H1 (cell line): ENCODE measurements around the gene FHDC1. TPM values are rescaled to one million over a fixed set of nuclear protein-coding genes. Genes with fewer than 3 reads are reported as not detected.

Experiments used
- CTCF ChIA-PET: fragments of 300-600 bp; sonication (Branson Sonifier 250); formaldehyde crosslinking; loops from one replicate; lab custom pipeline; 2021; ENCODE audit not compliant: partially characterized antibody; lab: Charles Lee
- POLR2A ChIA-PET: fragments of 300-600 bp; sonication (Branson Sonifier 250); formaldehyde crosslinking; loops from one replicate; lab custom pipeline; 2021; ENCODE audit warnings: inconsistent platforms; ENCODE audit not compliant: partially characterized antibody; lab: Charles Lee
- DNase-seq, 2 experiments: peaks; one replicate each; pipeline versions ENCODE4 v3.0.0 to v3.0.0-alpha.2; 2010 to 2022; ENCODE audit warnings: low spot score in 2 of 2, low read depth in 1 of 2, mixed read lengths in 1 of 2
- FAIRE-seq: peaks from 2 replicates; lab custom pipeline; 2011; peaks lifted over from hg19 to GRCh38; lab: Jason Lieb, UNC
- H2AFZ ChIP-seq: 2 replicates; pipeline ENCODE4 v1.8.1; 2012; ENCODE audit warnings: low read length, inconsistent platforms
- H2AK5ac ChIP-seq: 2 replicates; pipeline ENCODE4 v1.6.1; 2013; ENCODE audit warnings: low read depth, low read length
- H2BK120ac ChIP-seq: replicated peaks from 2 replicates; pipeline ENCODE3; 2013; ENCODE audit warnings: low read depth, low read length, inconsistent platforms
- H2BK12ac ChIP-seq: 2 replicates; pipeline ENCODE4 v1.6.1; 2013; ENCODE audit warnings: low read depth, low read length
- H2BK15ac ChIP-seq: 2 replicates; pipeline ENCODE4 v1.6.1; 2013; ENCODE audit warnings: low read length
- H2BK20ac ChIP-seq: 2 replicates; pipeline ENCODE4 v1.6.1; 2013; ENCODE audit warnings: low read length
- H2BK5ac ChIP-seq: 2 replicates; pipeline ENCODE4 v1.6.1; 2013; ENCODE audit warnings: low read depth, low read length
- H3K14ac ChIP-seq: 2 replicates; pipeline ENCODE4 v1.6.1; 2013; ENCODE audit warnings: inconsistent platforms; ENCODE audit not compliant: insufficient read length
- H3K18ac ChIP-seq: 2 replicates; pipeline ENCODE4 v1.6.1; 2013; ENCODE audit warnings: low read length; ENCODE audit errors: extremely low read depth
- H3K23ac ChIP-seq: 2 replicates; pipeline ENCODE4 v1.6.1; 2013; ENCODE audit warnings: inconsistent platforms; ENCODE audit not compliant: insufficient read length
- H3K23me2 ChIP-seq: 2 replicates; pipeline ENCODE4 v1.6.1; 2013; ENCODE audit warnings: low read depth, low read length
- H3K27ac ChIP-seq: 2 replicates; pipeline ENCODE4 v1.6.1; 2011; ENCODE audit warnings: low read depth, low read length, inconsistent platforms
- H3K27me3 ChIP-seq, 4 experiments: replicated peaks in 1 of 4; 1 replicate in 1 of 4; 2 replicates in 3 of 4; pipeline versions ENCODE4 v1.6.1 to v1.8.1; 2011 to 2013; ENCODE audit warnings: low read length in 3 of 4, mild to moderate bottlenecking in 3 of 4, inconsistent platforms in 2 of 4, mixed read lengths in 2 of 4, moderate library complexity in 1 of 4; ENCODE audit not compliant: control insufficient read depth in 3 of 4, insufficient read depth in 3 of 4; ENCODE audit errors: extremely low read depth in 1 of 4
- H3K36me3 ChIP-seq, 4 experiments: 2 replicates each; pipeline versions ENCODE4 v1.6.1 to v1.8.1; 2011 to 2013; ENCODE audit warnings: mild to moderate bottlenecking in 4 of 4, low read length in 3 of 4, moderate library complexity in 2 of 4, control low read depth in 1 of 4, inconsistent platforms in 1 of 4; ENCODE audit not compliant: insufficient read depth in 4 of 4, control insufficient read depth in 2 of 4
- H3K4ac ChIP-seq: replicated peaks from 2 replicates; pipeline ENCODE3; 2013; ENCODE audit warnings: low read length, low read depth, mixed read lengths, inconsistent platforms; ENCODE audit not compliant: insufficient read length
- H3K4me1 ChIP-seq, 4 experiments: replicated peaks in 1 of 4; 1 replicate in 1 of 4; 2 replicates in 3 of 4; pipeline versions ENCODE4 v1.6.1 to v1.8.1; 2011 to 2013; ENCODE audit warnings: low read length in 3 of 4, inconsistent platforms in 2 of 4, mixed read lengths in 1 of 4; ENCODE audit not compliant: insufficient read depth in 4 of 4, control insufficient read depth in 3 of 4
- H3K4me2 ChIP-seq, 2 experiments: 2 replicates each; pipeline versions ENCODE4 v1.6.1 to v1.8.1; 2011 to 2013; ENCODE audit warnings: low read depth in 2 of 2, low read length in 2 of 2, control low read depth in 1 of 2, inconsistent platforms in 1 of 2, mild to moderate bottlenecking in 1 of 2; ENCODE audit not compliant: insufficient read depth in 1 of 2
- H3K4me3 ChIP-seq, 4 experiments: fragments of 200-600, 300-600 bp in 1 of 4; sonication (generic), shearing (Covaris generic), sonication (Bioruptor Twin) in 1 of 4; 2 replicates each; pipeline versions ENCODE4 v1.5.1 to v1.8.1; 2011 to 2016; ENCODE audit warnings: low read length in 4 of 4, low read depth in 3 of 4, control low read depth in 2 of 4, inconsistent platforms in 2 of 4, mild to moderate bottlenecking in 2 of 4, mixed read lengths in 1 of 4, moderate library complexity in 1 of 4; ENCODE audit not compliant: insufficient read depth in 2 of 4; ENCODE audit errors: extremely low read depth in 1 of 4
- H3K56ac ChIP-seq: replicated peaks from 2 replicates; pipeline ENCODE3; 2013; ENCODE audit warnings: low read depth, mild to moderate bottlenecking, mixed read lengths, low read length, inconsistent platforms; ENCODE audit not compliant: insufficient read length
- H3K79me1 ChIP-seq: 2 replicates; pipeline ENCODE4 v1.6.1; 2013; ENCODE audit warnings: low read depth, low read length, control low read depth
- H3K79me2 ChIP-seq, 2 experiments: 2 replicates each; pipeline versions ENCODE4 v1.6.1 to v1.8.1; 2012 to 2013; ENCODE audit warnings: low read length in 2 of 2, mild to moderate bottlenecking in 2 of 2, inconsistent platforms in 1 of 2; ENCODE audit not compliant: insufficient read depth in 2 of 2, control insufficient read depth in 1 of 2
- H3K9ac ChIP-seq, 4 experiments: replicated peaks in 1 of 4; 1 replicate in 1 of 4; 2 replicates in 3 of 4; pipeline versions ENCODE4 v1.6.1 to v1.8.1; 2011 to 2013; ENCODE audit warnings: low read depth in 3 of 4, low read length in 3 of 4, control low read depth in 2 of 4, mild to moderate bottlenecking in 2 of 4, moderate library complexity in 2 of 4, inconsistent platforms in 1 of 4; ENCODE audit errors: extremely low read depth in 1 of 4
- H3K9me3 ChIP-seq, 2 experiments: 2 replicates each; pipeline versions ENCODE4 v1.6.1 to v1.8.1; 2012 to 2013; ENCODE audit warnings: mild to moderate bottlenecking in 2 of 2, moderate library complexity in 2 of 2, control low read depth in 1 of 2, inconsistent platforms in 1 of 2, low read depth in 1 of 2, low read length in 1 of 2, mixed read lengths in 1 of 2; ENCODE audit not compliant: insufficient read depth in 2 of 2
- H4K20me1 ChIP-seq, 2 experiments: replicated peaks in 1 of 2; 2 replicates each; pipeline versions ENCODE3 to v1.8.1; 2011 to 2013; ENCODE audit warnings: inconsistent platforms in 2 of 2, low read length in 2 of 2, mild to moderate bottlenecking in 1 of 2; ENCODE audit not compliant: insufficient read depth in 2 of 2, control insufficient read depth in 1 of 2
- H4K5ac ChIP-seq: 2 replicates; pipeline ENCODE4 v1.6.1; 2013; ENCODE audit warnings: low read length, low read depth, mixed read lengths, inconsistent platforms; ENCODE audit not compliant: insufficient read length
- H4K8ac ChIP-seq: 2 replicates; pipeline ENCODE4 v1.8.0; 2013; ENCODE audit warnings: mild to moderate bottlenecking, moderate library complexity, low read length, inconsistent platforms; ENCODE audit not compliant: insufficient read depth; ENCODE audit errors: extremely low read depth
- H4K91ac ChIP-seq: replicated peaks from 2 replicates; pipeline ENCODE3; 2013; ENCODE audit warnings: low read length, mixed read lengths, inconsistent platforms; ENCODE audit not compliant: insufficient read length
- JUN ChIP-seq: IDR thresholded peaks from 2 replicates; pipeline ENCODE4 v1.6.1; 2011; ENCODE audit warnings: low read depth, mild to moderate bottlenecking, improper control_type of control experiment, low read length
- KDM1A ChIP-seq: fragments of 200-600, 300-600 bp; sonication (generic); IDR thresholded peaks from 2 replicates; pipeline ENCODE4 v1.7.1; 2016; ENCODE audit warnings: mild to moderate bottlenecking, low read length, borderline replicate concordance
- SIN3A ChIP-seq, 2 experiments: IDR thresholded peaks in 1 of 2; conservative IDR thresholded peaks in 1 of 2; 2 replicates each; pipeline ENCODE4 v1.6.1; 2011 to 2012; ENCODE audit warnings: low read length in 2 of 2, improper control_type of control experiment in 1 of 2, low read depth in 1 of 2, mild to moderate bottlenecking in 1 of 2
- SP2 ChIP-seq: IDR thresholded peaks from 2 replicates; pipeline ENCODE4 v1.6.1; 2012; ENCODE audit warnings: mild to moderate bottlenecking, low read length, inconsistent platforms
- WGBS, 2 experiments: shearing (Covaris generic) in 1 of 2; methylation state at CpG; one replicate each; pipeline versions ENCODE4 v1.1.6 to v1.1.7; 2013 to 2015; ENCODE audit warnings: low lambda C conversion rate in 2 of 2, mixed read lengths in 2 of 2, inconsistent platforms in 1 of 2, low coverage in 1 of 2, missing lambda C conversion rate in 1 of 2; ENCODE audit not compliant: insufficient replicate concordance in 2 of 2, insufficient coverage in 1 of 2, insufficient read length in 1 of 2; ENCODE audit errors: extremely low coverage in 1 of 2, missing lambda C conversion rate in 1 of 2; 5-methylcytosine and 5-hydroxymethylcytosine counted together
- polyA plus RNA-seq, 7 experiments: library from polyadenylated mRNA; depleted of rRNA in 3 of 7; stranded (reverse) in 5 of 7; unstranded in 2 of 7; fragments of >200 nt in 5 of 7; fragments of 200-250 nt in 2 of 7; gene quantifications; 1 replicate in 5 of 7; 2 replicates in 1 of 7; 4 replicates in 1 of 7; pipeline versions ENCODE4 v1.2.1 to v1.2.3, GENCODE V29; 2011 to 2013; ENCODE audit warnings: missing spikeins in 2 of 7, mixed read lengths in 2 of 7
- total RNA-seq: library from RNA; stranded (reverse); fragmentation: NEBNext Ultra II Directional; extraction: Animal tissue kit (Norgen Biotek cat#: 25700); gene quantifications from 2 replicates; pipeline ENCODE4 v1.2.1, GENCODE V29; 2021

FHDC1 gene
- total and polyA plus RNA-seq, 2 of the 8 experiments (the other 6 are each of a cell fraction or from before 2014, with no cell fraction given): 6.4 to 28.6 TPM

DNA sequence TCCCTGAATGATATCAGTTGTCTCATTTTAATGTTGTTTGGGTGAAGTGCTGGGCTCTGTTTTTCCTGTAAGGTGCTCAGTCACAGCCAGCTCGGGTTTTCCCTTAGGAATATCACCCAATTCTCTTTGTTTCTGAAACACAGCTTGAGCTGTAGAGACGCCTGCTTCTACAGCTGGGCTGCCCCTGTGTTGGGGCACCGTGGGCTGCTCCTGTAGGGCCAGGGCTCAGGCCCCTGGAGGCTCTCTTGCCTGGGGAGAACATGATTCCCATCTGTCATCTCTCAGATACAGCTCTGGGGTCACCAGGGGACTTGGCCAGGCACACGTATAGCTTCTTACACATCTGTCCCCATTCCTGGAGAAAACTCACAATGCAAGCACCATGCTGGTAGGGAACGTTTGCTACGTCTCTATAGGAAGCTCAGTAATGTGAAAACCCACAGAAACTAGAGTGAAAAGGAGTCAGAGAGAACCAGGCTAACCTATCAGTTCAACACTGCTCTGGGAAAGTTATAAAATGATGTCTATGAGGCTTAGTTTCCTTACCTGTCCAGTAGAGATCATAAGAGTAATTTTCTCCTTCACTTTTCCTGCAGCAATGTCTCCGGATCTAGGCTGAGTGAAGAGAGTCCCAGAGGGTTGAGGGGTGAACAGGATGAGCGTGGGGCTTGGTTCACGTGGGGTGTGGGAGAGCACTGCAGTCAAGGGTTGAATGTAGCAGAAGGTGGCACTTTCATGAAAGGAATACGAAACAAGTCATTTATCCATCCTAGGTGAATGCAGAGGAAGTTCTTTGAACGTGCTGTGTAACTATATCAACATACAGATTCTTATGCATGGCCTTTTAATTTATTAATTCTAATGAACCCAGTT, 14.5 kb downstream of the FHDC1 start:
- Histone ChIP-seq H2BK12ac (peak overlapping the region; percentile 18; the same call in 1 of the 2 replicates), H3K4me1 (peaks cover 7 to 22% (median 14%) of the 10 kb centered on the region in 4 experiments), H2BK15ac (no peak overlapping the region), H2BK20ac (no peak overlapping the region), H3K36me3 (peaks cover 4 to 26% (median 13%) of the 10 kb centered on the region in 4 experiments; a peak in 6 of 8 replicates), H4K91ac (peak overlapping the region; percentile 97), H4K5ac (peak overlapping the region; percentile 13), H3K79me1 (peaks cover 3% of the 10 kb centered on the region; the same call in 1 of the 2 replicates), H4K8ac (no peak overlapping the region), H3K18ac (no peak overlapping the region), H3K4me3 (no peak overlapping the region; a peak in 1 of 8 replicates), H3K56ac (no peak overlapping the region), H2BK120ac (no peak overlapping the region), H3K9me3 (no peaks in the 10 kb centered on the region), H3K9ac (no peak overlapping the region; a peak in 1 of 7 replicates), H3K4me2 (peak overlapping the region; percentile 23 to 32; a peak in 3 of 4 replicates), H3K14ac (no peak overlapping the region), H3K27me3 (no peaks in the 10 kb centered on the region), H3K27ac (peak overlapping the region; percentile 46; the same call in 1 of the 2 replicates), H3K23me2 (no peaks in the 10 kb centered on the region), H3K4ac (peak overlapping the region; percentile 30), H3K79me2 (peaks cover 0 to 70% of the 10 kb centered on the region in 2 experiments; a peak in 2 of 4 replicates), H3K23ac (no peak overlapping the region), H2AFZ (no peak overlapping the region), H4K20me1 (peaks cover 0 to 5% of the 10 kb centered on the region in 2 experiments), H2AK5ac (no peak overlapping the region), H2BK5ac (peak overlapping the region; percentile 38)
- TF ChIP-seq SIN3A (conservative IDR thresholded peaks at IDR 0.05 in 1 of 2, IDR thresholded peaks at IDR 0.05 in 1 of 2; ENCODE audit: low read depth in 1 of 2, low read length in 2 of 2) (no peak), JUN (no peak), KDM1A (no peak), SP2 (no peak)
- CTCF ChIA-PET: interaction anchor here (0.6 to 4.8 kb wide), 17 partner anchors 11 to 689 kb away, joined by 3 to 35 read pairs (median 4); partner anchors contain the start of gene FHDC1
- POLR2A ChIA-PET: interaction anchor here (1.2 to 5.8 kb wide), 3 partner anchors 12 to 16 kb away, joined by 4 to 61 read pairs (median 4); partner anchors contain the start of gene FHDC1
- 58% methylated on average over 11 of the region's 11 CpGs; no CpG with 5 or more reads in 1 of the 2 experiments for WGBS, 2 experiments
- FAIRE-seq (no peak), DNase-seq (no peak)
